A673 (cell line): ENCODE measurements around the gene GALNT4. TPM values are rescaled to one million over a fixed set of nuclear protein-coding genes. Genes with fewer than 3 reads are reported as not detected.

Source experiments
- BruUV-seq: library from RNA; stranded (reverse); fragments of 400-500 nt; replicated peaks from 2 replicates; lab custom pipeline; 2021; lab: Mats Ljungman, UMichigan
- CTCF ChIA-PET: fragments of 300-600 bp; sonication (Branson Sonifier 250); formaldehyde crosslinking; loops from one replicate; lab custom pipeline; 2022; ENCODE audit warnings: antibody characterized with exemption; lab: Charles Lee
- POLR2A ChIA-PET: fragments of 300-600 bp; sonication (Branson Sonifier 250); formaldehyde crosslinking; loops from one replicate; lab custom pipeline; 2022; ENCODE audit warnings: antibody characterized with exemption; ENCODE audit not compliant: low non-redundant PET; lab: Charles Lee
- DNase-seq: peaks from one replicate; pipeline ENCODE4 v3.0.0-alpha.2; 2015; ENCODE audit warnings: low spot score
- H3K27ac ChIP-seq: fragments of 200-600 bp; sonication (generic); 2 replicates; pipeline ENCODE4 v1.5.1; 2016; ENCODE audit warnings: mixed run types, low read depth, mild to moderate bottlenecking, mixed read lengths, antibody characterized with exemption, low read length; ENCODE audit not compliant: poor library complexity, severe bottlenecking
- H3K27me3 ChIP-seq: fragments of 200-600 bp; sonication (generic); replicated peaks from 2 replicates; pipeline ENCODE4 v1.6.1; 2017; ENCODE audit warnings: mixed run types, low read depth, mild to moderate bottlenecking, mixed read lengths, antibody characterized with exemption, low read length; ENCODE audit not compliant: insufficient read depth, poor library complexity
- H3K36me3 ChIP-seq: fragments of 200-600 bp; sonication (generic); 2 replicates; pipeline ENCODE4 v1.6.1; 2016; ENCODE audit warnings: mixed run types, mild to moderate bottlenecking, mixed read lengths, antibody characterized with exemption, low read length; ENCODE audit not compliant: insufficient read depth, poor library complexity, severe bottlenecking
- H3K4me1 ChIP-seq: fragments of 200-600 bp; sonication (generic); 2 replicates; pipeline ENCODE4 v1.6.1; 2017; ENCODE audit warnings: mixed run types, mild to moderate bottlenecking, mixed read lengths, antibody characterized with exemption, low read length; ENCODE audit not compliant: insufficient read depth, poor library complexity, severe bottlenecking
- H3K4me3 ChIP-seq: fragments of 200-600 bp; sonication (generic); 2 replicates; pipeline ENCODE4 v1.5.1; 2016; ENCODE audit warnings: low read depth, mixed run types, mild to moderate bottlenecking, mixed read lengths, low read length; ENCODE audit not compliant: poor library complexity, severe bottlenecking
- H3K9me3 ChIP-seq: fragments of 200-600 bp; sonication (generic); 2 replicates; pipeline ENCODE4 v1.6.1; 2016; ENCODE audit warnings: mixed run types, low read depth, mild to moderate bottlenecking, mixed read lengths, antibody characterized with exemption, low read length; ENCODE audit not compliant: poor library complexity, severe bottlenecking
- EZH2 ChIP-seq: fragments of 200-600 bp; sonication (generic); IDR thresholded peaks from 2 replicates; pipeline ENCODE4 v1.6.1; 2017; ENCODE audit warnings: borderline replicate concordance, low read depth, mild to moderate bottlenecking, mixed read lengths, antibody characterized with exemption, low read length; ENCODE audit not compliant: poor library complexity, severe bottlenecking
- intact Hi-C: fragments of 100-400 bp; cut with micrococcal nuclease; formaldehyde crosslinking; loops from one replicate; pipeline ENCODE4 v1.10.0; 2022; ENCODE audit not compliant: unreplicated experiment
- total RNA-seq: library from RNA; stranded (reverse); gene quantifications from 2 replicates; pipeline ENCODE4 v1.2.3, GENCODE V29; 2021
- TF ChIP-seq, protein P1 (sequence below): fragments of 300-800, 200-600 bp; sonication (generic); conservative IDR thresholded peaks from 2 replicates; pipeline ENCODE4 v1.5.1; 2017; ENCODE audit warnings: low read depth, mild to moderate bottlenecking, antibody characterized with exemption, low read length, moderate library complexity, mixed read lengths

Gene GALNT4
- total RNA-seq, 1 experiment from 2014 or later, result 14.3 TPM

DNA sequence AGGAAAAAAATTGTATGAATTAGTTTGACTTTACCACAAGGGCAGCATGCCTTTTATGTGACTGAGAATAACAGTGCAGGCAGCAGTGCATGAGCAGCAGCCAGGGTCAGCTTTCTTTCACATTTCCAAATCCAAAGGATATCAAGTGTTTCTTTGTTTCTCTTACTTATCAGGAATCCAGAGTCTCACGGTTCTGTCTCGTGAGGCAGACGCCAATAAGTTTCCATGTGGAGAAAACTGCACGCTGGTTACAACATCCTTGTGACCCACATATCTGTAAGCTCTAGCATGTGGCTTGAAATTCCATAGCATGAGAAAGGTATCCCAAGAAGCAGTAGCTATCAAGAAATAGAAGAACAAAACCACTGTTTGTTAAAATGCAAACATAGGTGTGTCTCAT, 27.6 kb downstream of the GALNT4 start:
- Histone ChIP-seq H3K36me3 (no peaks in the 10 kb centered on the region), H3K9me3 (no peaks in the 10 kb centered on the region), H3K4me3 (no peak overlapping the region), H3K4me1 (no peaks in the 10 kb centered on the region), H3K27ac (no peak overlapping the region), H3K27me3 (no peaks in the 10 kb centered on the region)
- intact Hi-C loops, result no loop called here
- BruUV-seq, result no TSS peak
- CTCF ChIA-PET, result no interaction called here
- TF ChIP-seq, protein P1, sequence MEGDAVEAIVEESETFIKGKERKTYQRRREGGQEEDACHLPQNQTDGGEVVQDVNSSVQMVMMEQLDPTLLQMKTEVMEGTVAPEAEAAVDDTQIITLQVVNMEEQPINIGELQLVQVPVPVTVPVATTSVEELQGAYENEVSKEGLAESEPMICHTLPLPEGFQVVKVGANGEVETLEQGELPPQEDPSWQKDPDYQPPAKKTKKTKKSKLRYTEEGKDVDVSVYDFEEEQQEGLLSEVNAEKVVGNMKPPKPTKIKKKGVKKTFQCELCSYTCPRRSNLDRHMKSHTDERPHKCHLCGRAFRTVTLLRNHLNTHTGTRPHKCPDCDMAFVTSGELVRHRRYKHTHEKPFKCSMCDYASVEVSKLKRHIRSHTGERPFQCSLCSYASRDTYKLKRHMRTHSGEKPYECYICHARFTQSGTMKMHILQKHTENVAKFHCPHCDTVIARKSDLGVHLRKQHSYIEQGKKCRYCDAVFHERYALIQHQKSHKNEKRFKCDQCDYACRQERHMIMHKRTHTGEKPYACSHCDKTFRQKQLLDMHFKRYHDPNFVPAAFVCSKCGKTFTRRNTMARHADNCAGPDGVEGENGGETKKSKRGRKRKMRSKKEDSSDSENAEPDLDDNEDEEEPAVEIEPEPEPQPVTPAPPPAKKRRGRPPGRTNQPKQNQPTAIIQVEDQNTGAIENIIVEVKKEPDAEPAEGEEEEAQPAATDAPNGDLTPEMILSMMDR, result no peak
- no peak for TF ChIP-seq EZH2
- POLR2A ChIA-PET, result interaction anchor here (0.7 kb wide), 1 partner anchor 10 kb away, joined by 3 read pairs; no protein-coding TSS in a partner anchor
- no peak for DNase-seq

DNA sequence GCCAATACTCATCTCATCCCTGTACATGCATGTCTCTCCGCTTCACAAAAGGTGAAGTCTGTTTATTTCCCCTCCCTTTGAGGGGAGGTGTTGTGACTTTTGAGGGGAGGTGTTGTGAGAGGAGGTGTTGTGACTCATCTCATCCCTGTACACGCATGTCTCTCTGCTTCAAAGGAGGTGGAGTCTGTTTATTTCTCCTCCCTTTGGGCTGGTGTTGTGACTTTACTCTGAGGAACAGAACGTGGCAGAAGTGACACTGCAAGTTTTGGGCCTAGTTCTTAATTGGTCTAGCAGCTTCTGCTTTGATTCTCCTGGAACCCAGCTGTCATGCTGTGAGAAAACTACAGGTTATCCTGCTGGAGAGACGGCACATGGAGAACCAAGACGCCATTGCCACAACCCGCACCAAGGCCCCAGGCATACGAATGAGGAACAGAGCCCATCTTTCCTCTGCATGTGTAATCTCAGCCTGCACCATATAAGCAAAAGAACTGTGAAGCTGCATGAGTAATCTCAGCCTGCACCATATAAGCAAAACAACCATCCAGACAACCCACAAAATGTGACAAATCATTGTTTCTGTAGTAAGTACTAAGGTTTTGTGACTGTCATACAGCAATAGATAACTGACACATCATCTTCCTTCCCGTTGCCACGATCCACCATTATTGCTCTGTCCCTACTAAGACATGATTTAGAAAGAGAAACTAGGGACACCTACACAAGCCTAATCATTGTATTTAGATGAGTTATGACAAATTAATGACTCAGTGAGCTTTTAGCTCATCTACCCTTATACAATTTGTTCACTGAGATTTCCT, 30.0 kb downstream of the GALNT4 start:
- intact Hi-C loops, result no loop called here
- Histone ChIP-seq H3K36me3 (no peaks in the 10 kb centered on the region), H3K4me3 (no peak overlapping the region), H3K27me3 (no peaks in the 10 kb centered on the region), H3K9me3 (no peaks in the 10 kb centered on the region), H3K4me1 (no peaks in the 10 kb centered on the region), H3K27ac (no peak overlapping the region)
- POLR2A ChIA-PET, result no interaction called here
- no peak for TF ChIP-seq EZH2
- TF ChIP-seq, protein P1, result no peak
- no peak for DNase-seq
- no TSS peak for BruUV-seq
- CTCF ChIA-PET, result no interaction called here

DNA sequence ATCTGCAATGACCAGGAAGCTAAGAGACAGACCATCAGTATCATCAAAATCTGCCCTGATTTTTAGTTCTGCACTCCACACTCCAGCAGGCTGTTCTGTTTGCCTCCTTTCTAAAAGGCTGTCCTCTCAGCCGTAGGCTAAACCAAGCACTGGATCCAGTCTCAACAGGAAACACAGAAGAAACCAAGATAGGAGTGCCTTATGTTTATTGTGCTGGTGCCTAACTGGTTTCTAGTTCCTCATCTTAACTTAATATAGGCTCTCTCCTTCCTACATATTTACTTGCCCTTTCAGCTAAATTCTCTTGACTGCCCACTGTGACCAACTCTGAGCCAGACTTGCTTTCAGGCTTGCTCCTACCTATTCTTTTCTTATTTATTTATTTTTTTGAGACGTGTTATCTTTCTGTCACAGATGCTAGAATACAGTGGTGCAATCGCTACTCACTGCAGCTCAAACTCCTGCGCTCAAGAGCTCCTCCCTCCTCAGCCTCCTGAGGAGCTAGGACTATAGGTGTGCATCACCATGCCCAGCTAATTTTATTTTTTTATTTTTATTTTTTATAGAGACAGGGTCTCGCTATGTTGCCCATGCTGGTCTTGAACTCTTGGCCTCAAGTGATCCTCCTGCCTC, 30.8 kb downstream of the GALNT4 start:
- POLR2A ChIA-PET, result no interaction called here
- CTCF ChIA-PET, result no interaction called here
- Histone ChIP-seq H3K27ac (no peak overlapping the region), H3K27me3 (no peaks in the 10 kb centered on the region), H3K9me3 (no peaks in the 10 kb centered on the region), H3K36me3 (no peaks in the 10 kb centered on the region), H3K4me1 (no peaks in the 10 kb centered on the region), H3K4me3 (no peak overlapping the region)
- intact Hi-C loops, result no loop called here
- no peak for TF ChIP-seq EZH2
- TF ChIP-seq, protein P1, result no peak
- BruUV-seq, result no TSS peak
- DNase-seq, result no peak
